IMR-90 (cell line): ENCODE data around the gene CALML3. TPM values are rescaled to one million over a fixed set of nuclear protein-coding genes. Genes with fewer than 3 reads are reported as not detected.
A peak's percentile ranks its signal among the peaks of the same experiment; 100 is the strongest.

Experiments used
- ATAC-seq: fragments of 200-7000 bp; cut with Tn5 transposase; 2 replicates; pipeline ENCODE4 v1.9.1; 2020; ENCODE audit warnings: low read depth, mild to moderate bottlenecking, moderate library complexity
- BruUV-seq: library from RNA; stranded (reverse); fragments of 400-500 nt; replicated peaks from 2 replicates; lab custom pipeline; 2021; lab: Mats Ljungman, UMichigan
- CTCF ChIA-PET: fragments of 300-600 bp; formaldehyde crosslinking; extraction: SDS; loops from one replicate; lab custom pipeline; 2021; ENCODE audit warnings: antibody characterized with exemption; lab: Yijun Ruan, JAX
- POLR2A ChIA-PET: fragments of 300-600 bp; sonication (Branson Sonifier 250); formaldehyde crosslinking; loops from one replicate; lab custom pipeline; 2022; ENCODE audit warnings: antibody characterized with exemption; ENCODE audit not compliant: unreplicated experiment; lab: Charles Lee
- DNase-seq: peaks from one replicate; pipeline ENCODE4 v3.0.0; 2013
- H2AFZ ChIP-seq: replicated peaks from 2 replicates; pipeline ENCODE3; 2013; ENCODE audit warnings: low read length, mild to moderate bottlenecking; ENCODE audit not compliant: poor library complexity
- H2AK5ac ChIP-seq: 2 replicates; pipeline ENCODE4 v1.6.1; 2013; ENCODE audit warnings: low read depth, low read length, inconsistent platforms
- H2AK9ac ChIP-seq: replicated peaks from 2 replicates; pipeline ENCODE3; 2013; ENCODE audit warnings: mild to moderate bottlenecking, low read depth, low read length, moderate library complexity; ENCODE audit not compliant: poor library complexity
- H2BK120ac ChIP-seq: 2 replicates; pipeline ENCODE4 v1.6.1; 2013; ENCODE audit warnings: low read depth, low read length, inconsistent platforms
- H2BK15ac ChIP-seq: 3 replicates; pipeline ENCODE4 v1.6.1; 2013; ENCODE audit warnings: low read depth, low read length, inconsistent platforms
- H2BK20ac ChIP-seq: 2 replicates; pipeline ENCODE4 v1.6.1; 2013; ENCODE audit warnings: low read depth, mild to moderate bottlenecking, inconsistent platforms, low read length, moderate library complexity
- H2BK5ac ChIP-seq: 2 replicates; pipeline ENCODE4 v1.6.1; 2013; ENCODE audit warnings: mild to moderate bottlenecking, low read depth, low read length, inconsistent platforms; ENCODE audit not compliant: poor library complexity, severe bottlenecking
- H3K14ac ChIP-seq: replicated peaks from 2 replicates; pipeline ENCODE4 v1.6.1; 2013; ENCODE audit warnings: low read depth, low read length, inconsistent platforms
- H3K18ac ChIP-seq: 2 replicates; pipeline ENCODE4 v1.6.1; 2013; ENCODE audit warnings: low read depth, low read length, control low read depth
- H3K23ac ChIP-seq: 2 replicates; pipeline ENCODE4 v1.6.1; 2013; ENCODE audit warnings: low read depth, low read length, inconsistent platforms
- H3K27ac ChIP-seq: 2 replicates; pipeline ENCODE4 v1.5.1; 2013; ENCODE audit warnings: mild to moderate bottlenecking, control low read depth, low read length; ENCODE audit not compliant: insufficient read depth
- H3K27me3 ChIP-seq: 2 replicates; pipeline ENCODE4 v1.6.1; 2013; ENCODE audit warnings: low read length; ENCODE audit not compliant: control insufficient read depth, insufficient read depth
- H3K36me3 ChIP-seq: 2 replicates; pipeline ENCODE4 v1.6.1; 2013; ENCODE audit warnings: low read length, mixed read lengths; ENCODE audit not compliant: control insufficient read depth, insufficient read depth
- H3K4ac ChIP-seq: 2 replicates; pipeline ENCODE4 v1.6.1; 2013; ENCODE audit warnings: low read depth, low read length, inconsistent platforms
- H3K4me1 ChIP-seq: 2 replicates; pipeline ENCODE4 v1.6.1; 2013; ENCODE audit warnings: low read length, mixed read lengths; ENCODE audit not compliant: control insufficient read depth, insufficient read depth
- H3K4me2 ChIP-seq: 2 replicates; pipeline ENCODE4 v1.6.1; 2013; ENCODE audit warnings: low read depth, mild to moderate bottlenecking, control low read depth, low read length, moderate library complexity
- H3K4me3 ChIP-seq: 2 replicates; pipeline ENCODE4 v1.5.1; 2013; ENCODE audit warnings: low read depth, mild to moderate bottlenecking, control low read depth, low read length, moderate library complexity; ENCODE audit not compliant: insufficient read depth
- H3K56ac ChIP-seq: 2 replicates; pipeline ENCODE4 v1.6.1; 2013; ENCODE audit warnings: low read length, inconsistent platforms; ENCODE audit not compliant: insufficient read depth; ENCODE audit errors: extremely low read depth
- H3K79me1 ChIP-seq, 2 experiments: 2 replicates each; pipeline ENCODE4 v1.6.1; 2013; ENCODE audit warnings: low read length in 2 of 2, inconsistent platforms in 1 of 2, low read depth in 1 of 2
- H3K9ac ChIP-seq: 2 replicates; pipeline ENCODE4 v1.6.1; 2013; ENCODE audit warnings: low read depth, low read length, control low read depth
- H3K9me1 ChIP-seq: 2 replicates; pipeline ENCODE4 v1.6.1; 2013; ENCODE audit warnings: low read length, inconsistent platforms; ENCODE audit not compliant: insufficient read depth
- H3K9me3 ChIP-seq: 2 replicates; pipeline ENCODE4 v1.6.1; 2013; ENCODE audit warnings: low read length; ENCODE audit not compliant: control insufficient read depth, insufficient read depth
- H4K20me1 ChIP-seq: 2 replicates; pipeline ENCODE4 v1.6.1; 2013; ENCODE audit warnings: low read length, inconsistent platforms; ENCODE audit not compliant: insufficient read depth
- H4K5ac ChIP-seq: 2 replicates; pipeline ENCODE4 v1.6.1; 2013; ENCODE audit warnings: mild to moderate bottlenecking, low read depth, low read length, control low read depth
- H4K8ac ChIP-seq, 2 experiments: 2 replicates each; pipeline ENCODE4 v1.6.1; 2013; ENCODE audit warnings: low read depth in 2 of 2, low read length in 2 of 2, control low read depth in 1 of 2, inconsistent platforms in 1 of 2
- H4K91ac ChIP-seq: 2 replicates; pipeline ENCODE4 v1.6.1; 2013; ENCODE audit warnings: low read depth, low read length, inconsistent platforms; ENCODE audit not compliant: insufficient read depth
- CHD1 ChIP-seq: IDR thresholded peaks from 2 replicates; pipeline ENCODE4 v1.6.1; 2012; ENCODE audit warnings: low read depth, low read length, improper control_type of control experiment
- CTCF ChIP-seq: conservative IDR thresholded peaks from 2 replicates; pipeline ENCODE4 v1.5.1; 2012; ENCODE audit warnings: mild to moderate bottlenecking, low read depth, low read length, improper control_type of control experiment
- ELK1 ChIP-seq: fragments of 150-350 bp; IDR thresholded peaks from 2 replicates; pipeline ENCODE4 v1.6.1; 2016; ENCODE audit warnings: low read depth, mild to moderate bottlenecking, low read length, moderate library complexity, borderline replicate concordance
- FOS ChIP-seq: fragments of 150-350 bp; IDR thresholded peaks from 2 replicates; pipeline ENCODE4 v1.6.1; 2016; ENCODE audit warnings: low read depth, low read length
- MAFK ChIP-seq: IDR thresholded peaks from 2 replicates; pipeline ENCODE4 v1.6.1; 2012; ENCODE audit warnings: low read depth, low read length, improper control_type of control experiment
- MAZ ChIP-seq: IDR thresholded peaks from 2 replicates; pipeline ENCODE4 v1.6.1; 2012; ENCODE audit warnings: low read depth, mild to moderate bottlenecking, low read length, improper control_type of control experiment, moderate library complexity, borderline replicate concordance
- NFE2L2 ChIP-seq: fragments of 150-350 bp; IDR thresholded peaks from 2 replicates; pipeline ENCODE4 v1.6.1; 2016; ENCODE audit warnings: low read depth, mild to moderate bottlenecking, low read length
- POLR2A ChIP-seq: IDR thresholded peaks from 2 replicates; pipeline ENCODE4 v1.6.1; 2012; ENCODE audit warnings: mild to moderate bottlenecking, low read depth, low read length
- RAD21 ChIP-seq: IDR thresholded peaks from 2 replicates; pipeline ENCODE4 v1.6.1; 2012; ENCODE audit warnings: low read length, improper control_type of control experiment
- RCOR1 ChIP-seq: IDR thresholded peaks from 2 replicates; pipeline ENCODE4 v1.6.1; 2012; ENCODE audit warnings: mild to moderate bottlenecking, low read length, improper control_type of control experiment; ENCODE audit not compliant: insufficient replicate concordance
- RFX5 ChIP-seq: IDR thresholded peaks from 2 replicates; pipeline ENCODE4 v1.8.0; 2012; ENCODE audit warnings: low read depth, mild to moderate bottlenecking, low read length, moderate library complexity
- SMC3 ChIP-seq: fragments of 150-350 bp; IDR thresholded peaks from 2 replicates; pipeline ENCODE4 v1.6.1; 2016; ENCODE audit warnings: low read depth, mild to moderate bottlenecking, antibody characterized with exemption, low read length, moderate library complexity
- WGBS, 2 experiments: methylation state at CpG; one replicate each; pipeline versions ENCODE4 v1.1.5 to v1.1.7; 2013; ENCODE audit warnings: missing lambda C conversion rate in 2 of 2; ENCODE audit not compliant: insufficient read length in 1 of 2; ENCODE audit errors: extremely low coverage in 2 of 2; 5-methylcytosine and 5-hydroxymethylcytosine counted together
- dilution Hi-C: fragments of 300-500 bp; cut with HindIII; formaldehyde crosslinking; loops from one replicate; pipeline ENCODE4 v1.14.3; 2018; ENCODE audit warnings: low sequenced_read_pairs; ENCODE audit not compliant: unreplicated experiment
- in situ Hi-C: fragments of 300-500 bp; cut with MboI; formaldehyde crosslinking; loops from 3 replicates; pipeline ENCODE4 v1.14.3; 2019; ENCODE audit warnings: low sequenced_read_pairs, inconsistent platforms, mixed read lengths
- intact Hi-C: fragments of 100-400 bp; cut with micrococcal nuclease; formaldehyde crosslinking; loops from 2 replicates; pipeline ENCODE4 v1.10.0; 2022
- polyA plus RNA-seq, 3 experiments: library from polyadenylated mRNA; depleted of rRNA; stranded (reverse); fragments of >200 nt; gene quantifications; 2 replicates each; pipeline ENCODE4 v1.2.3, GENCODE V29; 2012; ENCODE audit warnings: low replicate concordance in 1 of 3
- total RNA-seq: library from RNA; depleted of rRNA; stranded (reverse); fragments of >200 nt; gene quantifications from 2 replicates; pipeline ENCODE4 v1.2.3, GENCODE V29; 2012

CALML3 gene
- total and polyA plus RNA-seq, 2 of the 4 experiments (the other 2 are of a cell fraction): not detected

- Histone ChIP-seq H4K91ac (no peak overlapping the region), H3K4ac (peak overlapping the region; percentile 64), H2AFZ (peak overlapping the region; percentile 55), H3K79me1 (0 out of 4 replicates have a peak, but pooled peaks cover 0 to 7% of the 10 kb centered on the region in 2 experiments), H4K5ac (no peak overlapping the region), H3K4me2 (no peak overlapping the region), H3K9me1 (peaks cover 14% of the 10 kb centered on the region), H2AK5ac (peak overlapping the region; percentile 87), H3K4me1 (peaks cover 27% of the 10 kb centered on the region), H2BK5ac (no peak overlapping the region), H3K9ac (no peak overlapping the region), H2BK15ac (peak overlapping the region; percentile 37; the same call in 1 of the 3 replicates), H3K36me3 (no peaks in the 10 kb centered on the region), H3K56ac (no peak overlapping the region), H3K23ac (0 out of 2 replicates have a peak overlapping the region, but pooled peaks have one; percentile 25), H4K8ac (peak overlapping the region in 1 of 2 experiments; percentile 50; a peak in 1 of 4 replicates), H3K27me3 (no peaks in the 10 kb centered on the region), H3K27ac (no peak overlapping the region), H3K9me3 (no peaks in the 10 kb centered on the region), H3K4me3 (no peak overlapping the region), H2AK9ac (peak overlapping the region; percentile 33), H3K14ac (peak overlapping the region; percentile 56), H3K18ac (no peak overlapping the region), H2BK120ac (peak overlapping the region; percentile 64; the same call in 1 of the 2 replicates), H2BK20ac (peak overlapping the region; percentile 18; the same call in 1 of the 2 replicates), H4K20me1 (no peaks in the 10 kb centered on the region)
- DNase-seq (no peak), ATAC-seq (no peak)
- in situ Hi-C loops (no loop called here), intact Hi-C loops (no loop called here), dilution Hi-C loops (no loop called here)
- ChIA-PET POLR2A (no interaction called here), CTCF (no interaction called here)
- BruUV-seq: no TSS peak
- WGBS, 2 experiments: 65% methylated on average over 9 of the region's 23 CpGs; no CpG with 5 or more reads in 1 of the 2 experiments
- TF ChIP-seq CHD1 (no peak), MAFK (no peak), NFE2L2 (no peak), RFX5 (no peak), RCOR1 (no peak), ELK1 (no peak), CTCF (no peak), SMC3 (no peak), RAD21 (no peak), MAZ (no peak), FOS (no peak), POLR2A (no peak)
Observed at GRCh38 chr10:5552376-5553321, 27.9 kb downstream of the CALML3 start.
